HAP-1 (cell line): ENCODE data around the gene MGMT.

Source experiments
- DNase-seq, 2 experiments: peaks; one replicate each; pipeline ENCODE4 v3.0.0-alpha.2; 2016 to 2020; ENCODE audit warnings: low spot score in 2 of 2
- H3K27me3 ChIP-seq: fragments of 250-450 bp; sonication (Bioruptor Pico); 2 replicates; pipeline ENCODE4 v1.5.1; 2020; ENCODE audit warnings: low read depth, mild to moderate bottlenecking, moderate library complexity
- H3K36me3 ChIP-seq: fragments of 250-450 bp; sonication (Bioruptor Pico); replicated peaks from 2 replicates; pipeline ENCODE4 v1.5.1; 2020; ENCODE audit warnings: mild to moderate bottlenecking
- H3K4me1 ChIP-seq: fragments of 250-450 bp; sonication (Bioruptor Pico); 2 replicates; pipeline ENCODE4 v1.5.1; 2020; ENCODE audit warnings: mild to moderate bottlenecking
- H3K4me3 ChIP-seq: fragments of 250-450 bp; sonication (Bioruptor Pico); 2 replicates; pipeline ENCODE4 v1.5.1; 2020; ENCODE audit warnings: mild to moderate bottlenecking, moderate library complexity
- H3K9me3 ChIP-seq: fragments of 250-450 bp; sonication (Bioruptor Pico); 2 replicates; pipeline ENCODE4 v1.5.1; 2020; ENCODE audit warnings: mild to moderate bottlenecking, moderate library complexity
- in situ Hi-C: fragments of 300-500 bp; cut with MboI; formaldehyde crosslinking; loops from 3 replicates; pipeline ENCODE4 v1.14.3; 2020; ENCODE audit warnings: low sequenced_read_pairs, inconsistent platforms, mixed read lengths

MGMT gene

DNA sequence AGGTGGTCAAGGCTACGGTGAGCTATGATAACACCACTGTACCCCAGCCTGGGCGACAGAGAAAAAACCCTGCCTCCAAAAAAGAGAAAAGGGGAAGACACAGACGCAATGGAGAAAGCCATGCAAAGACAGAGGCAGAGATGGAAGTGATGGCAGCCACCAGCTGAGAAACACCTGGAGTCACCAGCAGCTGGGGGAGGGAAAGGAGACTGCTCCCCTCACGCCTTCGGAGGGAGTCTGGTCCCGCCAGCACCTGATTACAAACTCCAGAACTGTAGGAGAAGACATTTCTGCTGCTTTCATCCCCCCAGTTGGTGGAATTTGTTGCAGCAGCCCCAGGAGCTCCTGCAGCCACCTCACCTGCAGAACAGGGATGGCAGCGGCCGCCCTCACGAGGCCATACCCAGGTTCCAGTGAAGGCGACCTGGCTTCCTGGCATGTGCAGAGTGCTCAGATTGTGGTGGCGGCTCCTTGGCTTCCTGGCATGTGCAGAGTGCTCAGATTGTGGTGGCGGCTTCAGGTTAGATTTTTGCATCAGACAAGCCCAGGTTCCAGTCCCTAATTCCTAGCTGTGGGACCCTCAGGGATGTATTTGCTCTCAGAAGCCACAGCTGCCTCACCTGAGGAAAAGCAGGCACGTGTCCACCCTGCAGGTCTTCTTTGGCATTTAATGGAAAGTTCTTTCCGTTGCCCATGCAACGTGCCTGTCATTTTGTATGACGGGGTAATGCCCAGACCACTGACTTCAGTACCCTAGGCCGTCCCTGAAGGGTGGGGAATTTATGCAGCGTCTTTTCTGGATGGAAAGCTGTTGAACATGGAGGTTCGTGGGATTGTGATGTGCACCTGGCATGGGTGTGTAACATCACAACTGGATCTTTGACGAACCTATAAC is 314.1 kb downstream of the MGMT start:
- Histone ChIP-seq H3K27me3 (no peaks in the 10 kb centered on the region), H3K36me3 (no peaks in the 10 kb centered on the region), H3K9me3 (no peaks in the 10 kb centered on the region), H3K4me1 (no peaks in the 10 kb centered on the region), H3K4me3 (no peak overlapping the region)
- in situ Hi-C loops: no loop called here
- no peak for DNase-seq

- Histone ChIP-seq H3K36me3 (no peaks in the 10 kb centered on the region), H3K4me3 (no peak overlapping the region), H3K4me1 (no peaks in the 10 kb centered on the region), H3K9me3 (no peaks in the 10 kb centered on the region), H3K27me3 (no peaks in the 10 kb centered on the region)
- DNase-seq: no peak
- in situ Hi-C loops: no loop called here
Measured at GRCh38 chr10:129784291-129784690, 317.2 kb downstream of the MGMT start.

GRCh38 chr10:129784891-129785290 is 317.9 kb downstream of the MGMT start:
- Histone ChIP-seq H3K4me1 (no peaks in the 10 kb centered on the region), H3K36me3 (no peaks in the 10 kb centered on the region), H3K27me3 (no peaks in the 10 kb centered on the region), H3K4me3 (no peak overlapping the region), H3K9me3 (no peaks in the 10 kb centered on the region)
- in situ Hi-C loops: no loop called here
- DNase-seq: no peak

DNA sequence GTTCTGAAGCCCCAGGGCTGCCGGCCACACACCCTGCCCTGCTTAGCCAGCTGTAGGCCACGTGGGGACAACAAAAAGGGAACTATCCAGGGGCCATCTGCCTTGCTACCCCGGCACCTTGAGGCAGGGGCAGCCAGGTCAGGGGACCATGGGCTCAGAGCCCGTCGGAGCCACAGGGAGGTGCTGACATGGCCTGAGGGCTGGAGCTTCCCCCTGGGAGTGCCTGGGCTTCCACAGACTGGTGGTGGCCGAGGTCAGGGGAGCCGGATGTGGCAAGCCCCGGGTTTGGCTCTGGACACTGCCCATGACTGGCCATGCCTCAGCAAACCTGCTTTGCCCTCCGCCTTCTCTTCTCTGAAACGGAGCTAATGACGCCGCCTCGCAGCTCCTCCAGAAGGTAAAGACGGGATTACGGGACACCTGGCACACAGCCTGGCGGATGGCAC is 318.5 kb downstream of the MGMT start:
- Histone ChIP-seq H3K4me1 (no peaks in the 10 kb centered on the region), H3K9me3 (no peaks in the 10 kb centered on the region), H3K4me3 (no peak overlapping the region), H3K27me3 (no peaks in the 10 kb centered on the region), H3K36me3 (no peaks in the 10 kb centered on the region)
- DNase-seq: no peak
- in situ Hi-C loops: no loop called here

DNA sequence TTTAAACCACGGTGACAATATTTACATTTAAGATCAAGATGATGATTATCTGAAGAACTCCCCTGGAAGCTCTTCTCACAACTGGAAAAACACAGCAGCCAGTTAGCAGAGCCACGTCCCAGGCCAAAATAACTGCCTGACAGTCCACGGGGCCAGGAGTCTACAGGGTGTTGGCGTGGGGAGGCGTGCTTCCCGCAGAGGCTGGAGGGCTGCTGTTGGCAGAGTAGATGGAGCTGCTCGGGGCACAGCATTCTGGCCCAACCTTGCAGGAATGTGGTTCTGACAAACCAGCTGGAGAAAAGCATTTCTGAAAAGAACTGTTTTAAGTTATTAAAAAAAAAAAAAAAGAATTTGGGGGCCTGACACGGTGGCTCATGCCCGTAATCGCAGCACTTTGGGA is 319.2 kb downstream of the MGMT start:
- in situ Hi-C loops: no loop called here
- no peaks in the 10 kb centered on the region for H3K36me3 ChIP-seq
- H3K4me3 ChIP-seq: no peak overlapping the region

GRCh38 chr10:129787557-129787956 is 320.5 kb downstream of the MGMT start:
- H3K4me3 ChIP-seq: no peak overlapping the region
- DNase-seq: no peak
- H3K4me1 ChIP-seq: no peaks in the 10 kb centered on the region
- H3K36me3 ChIP-seq: no peaks in the 10 kb centered on the region
- H3K9me3 ChIP-seq: no peaks in the 10 kb centered on the region
- in situ Hi-C loops: no loop called here
- no peaks in the 10 kb centered on the region for H3K27me3 ChIP-seq

More for the DNA sequence above, 319.2 kb downstream of the MGMT start:
- DNase-seq: no peak
- Histone ChIP-seq H3K4me1 (no peaks in the 10 kb centered on the region), H3K9me3 (no peaks in the 10 kb centered on the region), H3K27me3 (no peaks in the 10 kb centered on the region)

GRCh38 chr10:129788215-129788614 is 321.2 kb downstream of the MGMT start:
- Histone ChIP-seq H3K4me3 (no peak overlapping the region), H3K36me3 (no peaks in the 10 kb centered on the region), H3K4me1 (no peaks in the 10 kb centered on the region), H3K9me3 (no peaks in the 10 kb centered on the region), H3K27me3 (no peaks in the 10 kb centered on the region)
- in situ Hi-C loops: no loop called here
- no peak for DNase-seq

DNA sequence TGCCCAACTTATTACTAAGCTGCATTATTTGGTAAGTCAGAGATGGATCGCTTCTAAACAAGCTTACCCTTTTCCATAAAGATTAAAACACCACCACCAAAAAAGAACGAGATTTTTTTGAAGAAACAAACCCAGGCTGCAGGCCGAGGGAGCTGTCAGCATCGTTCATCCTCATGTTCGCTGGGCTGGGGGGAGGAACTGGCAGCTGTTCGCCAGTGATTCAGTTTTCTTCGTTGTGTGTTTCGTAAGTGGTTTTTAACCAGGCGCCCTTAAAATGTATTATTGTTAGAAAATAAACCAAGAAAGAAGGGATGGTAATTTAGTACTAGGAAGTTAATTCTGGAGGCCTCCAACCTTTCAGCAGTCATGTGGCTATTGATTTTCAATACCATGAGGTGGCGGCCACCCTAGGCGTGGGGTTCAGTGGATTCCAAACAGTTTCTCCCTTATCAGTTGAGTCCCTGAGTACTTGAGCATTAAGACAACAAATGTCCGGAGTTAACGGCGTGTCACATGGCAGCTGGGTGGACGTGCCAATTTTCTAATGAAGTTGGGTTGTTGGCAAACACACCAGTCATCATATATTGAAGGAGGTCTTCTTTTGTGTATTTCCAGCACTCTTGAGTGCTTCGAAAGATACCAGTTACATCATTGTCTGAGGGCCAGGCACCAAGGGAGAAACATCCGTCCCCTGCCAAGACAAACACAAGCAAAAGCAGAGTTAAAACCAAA is 323.8 kb downstream of the MGMT start:
- no peaks in the 10 kb centered on the region for H3K4me1 ChIP-seq
- no peaks in the 10 kb centered on the region for H3K27me3 ChIP-seq
- H3K36me3 ChIP-seq: no peaks in the 10 kb centered on the region
- H3K4me3 ChIP-seq: no peak overlapping the region
- no peak for DNase-seq
- in situ Hi-C loops: no loop called here
- no peaks in the 10 kb centered on the region for H3K9me3 ChIP-seq

DNA sequence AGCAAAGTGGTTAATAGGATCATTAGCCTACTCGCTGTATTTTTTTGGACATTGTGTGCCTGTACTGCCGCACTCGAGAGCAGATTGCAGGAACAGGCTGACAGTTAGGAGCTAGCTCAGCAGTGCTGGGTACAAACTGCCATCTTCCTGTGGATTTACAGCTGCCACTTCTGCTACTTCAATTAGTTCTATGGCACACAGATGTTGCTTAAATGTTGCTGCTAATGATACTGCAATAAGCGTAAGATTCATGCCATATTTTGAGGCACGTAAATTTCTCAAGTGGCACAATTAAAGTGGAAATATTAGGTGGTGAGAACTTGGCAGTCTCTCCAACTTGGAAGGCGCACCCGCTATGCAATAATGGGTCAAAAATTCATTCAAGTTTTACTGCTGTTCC is 325.1 kb downstream of the MGMT start:
- Histone ChIP-seq H3K36me3 (no peaks in the 10 kb centered on the region), H3K4me1 (no peaks in the 10 kb centered on the region), H3K27me3 (no peaks in the 10 kb centered on the region), H3K4me3 (no peak overlapping the region), H3K9me3 (no peaks in the 10 kb centered on the region)
- no peak for DNase-seq
- in situ Hi-C loops: no loop called here

DNA sequence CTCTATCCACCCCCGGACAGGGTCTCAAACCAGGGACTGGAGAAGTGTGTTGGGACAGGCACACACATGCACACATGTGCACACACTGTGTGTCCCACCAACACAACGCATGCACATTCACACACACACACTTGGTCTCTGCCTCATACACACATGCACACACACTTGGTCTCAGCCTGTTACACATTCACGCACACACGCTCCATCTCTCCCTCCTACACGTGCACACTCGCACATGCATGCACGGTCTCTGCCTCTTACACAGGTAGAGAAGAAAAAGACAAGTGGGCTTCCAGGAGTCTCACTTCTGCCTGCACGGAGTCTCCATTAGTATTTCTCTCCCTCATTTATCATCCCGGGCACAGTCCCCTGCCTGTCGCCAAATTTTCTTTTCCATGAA is 325.8 kb downstream of the MGMT start:
- Histone ChIP-seq H3K27me3 (no peaks in the 10 kb centered on the region), H3K36me3 (no peaks in the 10 kb centered on the region), H3K4me3 (no peak overlapping the region), H3K4me1 (no peaks in the 10 kb centered on the region), H3K9me3 (no peaks in the 10 kb centered on the region)
- in situ Hi-C loops: no loop called here
- no peak for DNase-seq

- in situ Hi-C loops: no loop called here
- no peak overlapping the region for H3K4me3 ChIP-seq
- H3K4me1 ChIP-seq: no peaks in the 10 kb centered on the region
- H3K36me3 ChIP-seq: no peaks in the 10 kb centered on the region
- no peaks in the 10 kb centered on the region for H3K27me3 ChIP-seq
- DNase-seq: no peak
- H3K9me3 ChIP-seq: no peaks in the 10 kb centered on the region
Measured at GRCh38 chr10:129793479-129793878, 326.4 kb downstream of the MGMT start.

- Histone ChIP-seq H3K27me3 (no peaks in the 10 kb centered on the region), H3K4me3 (no peak overlapping the region), H3K36me3 (no peaks in the 10 kb centered on the region), H3K9me3 (no peaks in the 10 kb centered on the region), H3K4me1 (no peaks in the 10 kb centered on the region)
- in situ Hi-C loops: no loop called here
- DNase-seq: no peak
Measured at GRCh38 chr10:129793996-129794395, 327.0 kb downstream of the MGMT start.

- Histone ChIP-seq H3K9me3 (no peaks in the 10 kb centered on the region), H3K4me3 (no peak overlapping the region), H3K36me3 (no peaks in the 10 kb centered on the region), H3K27me3 (no peaks in the 10 kb centered on the region), H3K4me1 (no peaks in the 10 kb centered on the region)
- no peak for DNase-seq
- in situ Hi-C loops: no loop called here
Measured at GRCh38 chr10:129796710-129797420, 329.8 kb downstream of the MGMT start.

DNA sequence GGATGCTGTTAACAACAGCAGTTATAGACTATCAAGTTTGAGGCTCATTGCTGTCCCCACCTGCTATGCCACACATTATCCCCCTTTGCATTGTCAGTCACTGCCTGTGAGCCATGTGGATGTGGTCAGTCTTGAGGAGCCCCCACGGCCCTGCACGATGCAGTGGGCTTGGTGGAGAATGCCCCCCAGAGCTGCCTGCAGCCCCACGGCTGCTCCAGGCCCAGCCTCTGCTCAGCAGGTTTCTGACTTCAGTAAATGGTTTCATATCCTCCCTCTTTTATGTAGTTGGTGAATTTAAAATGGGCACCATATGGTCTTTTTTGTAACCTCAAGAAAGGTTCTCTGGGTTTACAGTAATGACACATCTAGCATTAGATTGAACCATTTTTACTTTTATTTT is 332.9 kb downstream of the MGMT start:
- in situ Hi-C loops: no loop called here
- H3K9me3 ChIP-seq: no peaks in the 10 kb centered on the region
- no peak overlapping the region for H3K4me3 ChIP-seq
- no peaks in the 10 kb centered on the region for H3K36me3 ChIP-seq
- no peaks in the 10 kb centered on the region for H3K27me3 ChIP-seq
- no peak for DNase-seq
- no peaks in the 10 kb centered on the region for H3K4me1 ChIP-seq
